Muscle of leg (tissue), 11 donors: Measurements from ENCODE around the gene ACVR1B. TPM values are rescaled to one million over a fixed set of nuclear protein-coding genes. Genes with fewer than 3 reads are reported as not detected.

Experiments
- DNase-seq: peaks from one replicate; pipeline ENCODE4 v3.0.0; 2013
- H3K27ac ChIP-seq: one replicate; pipeline ENCODE4 v1.5.1; 2013; ENCODE audit warnings: mild to moderate bottlenecking, low read length, control low read depth
- H3K27me3 ChIP-seq: one replicate; pipeline ENCODE4 v1.6.1; 2013; ENCODE audit warnings: low read length; ENCODE audit not compliant: control insufficient read depth, insufficient read depth
- H3K36me3 ChIP-seq: one replicate; pipeline ENCODE4 v1.6.1; 2013; ENCODE audit warnings: low read length; ENCODE audit not compliant: control insufficient read depth, insufficient read depth
- H3K4me1 ChIP-seq: one replicate; pipeline ENCODE4 v1.6.1; 2013; ENCODE audit warnings: low read length; ENCODE audit not compliant: control insufficient read depth, insufficient read depth
- H3K4me3 ChIP-seq: one replicate; pipeline ENCODE4 v1.5.1; 2013; ENCODE audit warnings: low read length, control low read depth
- H3K9me3 ChIP-seq: replicated peaks from 2 replicates; pipeline ENCODE4 v1.6.1; 2013; ENCODE audit warnings: low read depth, low read length; ENCODE audit not compliant: control insufficient read depth
- WGBS: methylation state at CpG from one replicate; pipeline ENCODE4 v1.1.5; 2013; ENCODE audit warnings: missing lambda C conversion rate; ENCODE audit not compliant: insufficient coverage; 5-methylcytosine and 5-hydroxymethylcytosine counted together
- polyA plus RNA-seq, 8 donors: library from polyadenylated mRNA; unstranded; fragments of 120-200 nt; gene quantifications; one replicate each; pipeline versions ENCODE4 v1.2.1 to v1.2.3, GENCODE V29; 2013; ENCODE audit warnings: inconsistent platforms in 1 of 8, low replicate concordance in 1 of 8; ENCODE audit not compliant: insufficient read length in 8 of 8, insufficient read depth in 1 of 8
- total RNA-seq: library from RNA; stranded (reverse); fragments of 120-200 nt; gene quantifications from one replicate; pipeline ENCODE4 v1.2.4, GENCODE V29; 2013

ACVR1B gene
- total and polyA plus RNA-seq, 9 donors, result 7.7 to 17.2 (median 15.3) TPM

DNA sequence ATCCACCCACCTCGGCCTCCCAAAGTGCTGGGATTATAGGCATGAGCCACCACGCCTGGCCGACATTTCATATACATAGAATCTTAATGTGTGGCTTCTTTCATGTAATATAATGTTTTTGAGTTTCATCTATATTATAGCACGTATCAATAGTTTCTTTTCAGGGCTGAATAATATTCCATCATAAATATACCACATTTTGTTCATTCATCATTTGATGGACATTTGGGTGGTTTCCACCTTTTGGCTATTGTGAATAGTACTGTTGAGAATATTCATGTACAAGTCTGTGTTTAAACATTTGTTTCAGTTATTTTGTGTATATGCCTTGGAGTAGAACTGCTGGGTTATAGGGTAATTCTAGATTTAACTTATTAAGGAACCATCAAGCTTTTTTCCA is 12.0 kb downstream of the ACVR1B start:
- Histone ChIP-seq H3K27ac (no peak overlapping the region), H3K27me3 (no peaks in the 10 kb centered on the region), H3K36me3 (peaks cover 14% of the 10 kb centered on the region), H3K4me1 (no peaks in the 10 kb centered on the region), H3K9me3 (no peaks in the 10 kb centered on the region), H3K4me3 (no peak overlapping the region)
- no CpG with 5 or more reads among the region's 4 CpGs for WGBS
- no peak for DNase-seq

DNA sequence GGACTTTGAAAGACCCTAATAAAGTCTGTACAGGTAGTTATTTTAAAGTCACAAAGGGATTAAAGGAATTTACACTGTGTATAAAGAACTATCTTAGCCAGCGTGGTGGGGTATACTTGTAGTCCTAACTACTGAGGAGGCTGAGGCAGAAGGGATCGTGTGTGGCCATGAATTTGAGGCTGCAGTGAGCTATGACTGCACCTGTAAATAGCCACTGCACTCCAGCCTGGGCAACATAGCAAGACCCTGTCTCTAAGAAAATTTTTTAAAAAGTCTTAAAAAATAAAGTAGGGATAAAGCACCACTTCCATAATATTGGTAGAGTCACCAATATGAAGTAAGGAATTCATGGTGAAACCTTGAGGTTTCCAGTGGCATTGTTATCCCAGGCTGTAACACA is 18.1 kb downstream of the ACVR1B start:
- no peaks in the 10 kb centered on the region for H3K9me3 ChIP-seq
- no CpG with 5 or more reads among the region's 2 CpGs for whole genome bisulfite sequencing
- H3K4me3 ChIP-seq, result no peak overlapping the region
- H3K27me3 ChIP-seq, result no peaks in the 10 kb centered on the region
- no peak for DNase-seq
- no peaks in the 10 kb centered on the region for H3K36me3 ChIP-seq
- peaks cover 17% of the 10 kb centered on the region for H3K4me1 ChIP-seq
- H3K27ac ChIP-seq, result no peak overlapping the region

DNA sequence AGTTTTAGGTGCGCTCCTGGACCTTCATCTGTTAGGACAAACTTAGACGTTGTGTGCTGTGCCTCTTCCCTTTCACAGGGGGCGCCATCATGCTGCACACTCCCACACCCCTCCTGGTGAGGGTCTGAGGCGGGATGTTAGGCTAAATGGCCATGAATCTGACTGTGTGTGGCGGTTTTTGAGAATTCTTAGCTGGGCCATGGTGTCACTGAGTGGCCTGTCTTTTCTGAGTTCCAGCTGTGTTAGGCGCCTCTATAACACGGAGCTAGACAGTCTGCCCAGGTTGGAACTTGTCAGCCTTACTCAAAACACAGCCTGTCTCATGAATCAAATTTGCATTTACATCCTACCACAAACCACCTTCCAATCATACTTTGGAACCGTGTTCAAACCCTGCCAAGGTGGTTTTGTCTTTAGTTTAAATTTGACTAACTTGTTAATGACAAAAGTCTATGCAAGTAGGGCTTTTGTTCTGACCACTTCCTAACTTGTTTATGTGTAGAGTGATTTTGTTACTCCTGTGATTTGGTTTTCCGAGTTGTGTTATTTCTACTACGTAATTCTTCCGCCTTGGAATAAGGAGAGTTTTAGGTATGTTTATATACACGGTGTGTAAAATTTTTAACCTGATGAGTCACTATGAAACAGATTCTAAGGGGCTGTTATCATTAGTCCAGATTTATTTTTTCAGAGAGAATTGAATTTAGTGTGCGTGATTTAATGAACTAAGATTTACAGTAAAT is 19.6 kb downstream of the ACVR1B start:
- Histone ChIP-seq H3K27me3 (no peaks in the 10 kb centered on the region), H3K9me3 (no peaks in the 10 kb centered on the region), H3K4me3 (no peak overlapping the region), H3K27ac (no peak overlapping the region), H3K36me3 (peaks cover 8% of the 10 kb centered on the region), H3K4me1 (peaks cover 18% of the 10 kb centered on the region)
- WGBS, result 55% methylated on average over 3 of the region's 13 CpGs
- no peak for DNase-seq

- Histone ChIP-seq H3K27ac (no peak overlapping the region), H3K9me3 (no peaks in the 10 kb centered on the region), H3K36me3 (peaks cover 16% of the 10 kb centered on the region), H3K4me3 (no peak overlapping the region), H3K27me3 (no peaks in the 10 kb centered on the region), H3K4me1 (peaks cover 18% of the 10 kb centered on the region)
- no CpG with 5 or more reads among the region's 4 CpGs for WGBS
- no peak for DNase-seq
These were observed 20.4 kb downstream of the ACVR1B start for GRCh38 chr12:51971679-51972421.

- peaks cover 18% of the 10 kb centered on the region for H3K4me1 ChIP-seq
- DNase-seq, result no peak
- H3K27ac ChIP-seq, result no peak overlapping the region
- WGBS, result no CpG with 5 or more reads among the region's 5 CpGs
- no peaks in the 10 kb centered on the region for H3K27me3 ChIP-seq
- peaks cover 18% of the 10 kb centered on the region for H3K36me3 ChIP-seq
- no peaks in the 10 kb centered on the region for H3K9me3 ChIP-seq
- H3K4me3 ChIP-seq, result no peak overlapping the region
These were observed 20.9 kb downstream of the ACVR1B start for GRCh38 chr12:51972422-51972812.

GRCh38 chr12:51972849-51973273 is 21.4 kb downstream of the ACVR1B start:
- peaks cover 20% of the 10 kb centered on the region for H3K36me3 ChIP-seq
- H3K4me1 ChIP-seq, result peaks cover 18% of the 10 kb centered on the region
- peak; percentile 49 for DNase-seq
- no peaks in the 10 kb centered on the region for H3K9me3 ChIP-seq
- WGBS, result 33% methylated on average over 1 of the region's 9 CpGs
- H3K27me3 ChIP-seq, result no peaks in the 10 kb centered on the region
- no peak overlapping the region for H3K4me3 ChIP-seq
- no peak overlapping the region for H3K27ac ChIP-seq

DNA sequence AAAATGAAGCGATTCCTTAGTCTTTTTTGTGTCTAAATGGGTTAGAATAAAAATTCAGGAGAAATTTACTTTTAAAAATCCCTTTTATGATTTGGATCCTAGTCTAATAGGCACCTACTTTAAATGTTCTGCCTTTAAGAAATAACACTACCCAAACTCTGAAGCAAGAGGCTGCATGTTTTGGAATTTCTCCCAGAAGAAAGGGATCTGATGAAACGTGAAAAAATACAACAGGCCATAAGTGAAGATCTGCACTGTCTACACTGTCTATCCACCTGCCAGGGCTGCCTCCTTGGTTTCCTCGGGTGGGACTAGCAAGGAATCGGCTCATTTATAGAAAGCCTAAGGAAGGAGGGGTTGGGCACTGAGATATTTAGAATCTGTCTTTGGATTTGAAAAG is 22.1 kb downstream of the ACVR1B start:
- DNase-seq, result peak; percentile 49
- no peak overlapping the region for H3K4me3 ChIP-seq
- WGBS, result no CpG with 5 or more reads among the region's 4 CpGs
- H3K4me1 ChIP-seq, result peaks cover 18% of the 10 kb centered on the region
- no peak overlapping the region for H3K27ac ChIP-seq
- H3K27me3 ChIP-seq, result no peaks in the 10 kb centered on the region
- H3K9me3 ChIP-seq, result no peaks in the 10 kb centered on the region
- peaks cover 23% of the 10 kb centered on the region for H3K36me3 ChIP-seq

DNA sequence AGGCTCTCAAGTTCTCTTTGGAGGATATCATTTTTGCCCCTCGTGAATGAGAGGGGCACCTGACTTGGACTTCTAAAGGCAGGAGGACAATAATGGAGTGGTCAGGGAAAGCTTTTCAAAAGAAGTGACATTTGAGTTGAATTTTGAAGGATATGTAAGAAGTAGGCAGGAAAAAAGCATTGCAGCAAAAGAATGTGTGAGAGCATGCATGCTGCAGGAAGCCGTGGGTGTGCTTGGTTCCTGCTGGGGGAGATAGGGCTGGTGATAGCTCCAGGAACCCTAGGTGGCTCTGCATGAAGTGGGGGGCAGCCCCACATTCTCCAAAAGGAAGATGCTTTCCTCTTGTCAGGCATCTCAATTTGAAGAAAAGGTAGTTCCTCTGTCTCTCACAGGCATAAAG is 23.1 kb downstream of the ACVR1B start:
- H3K4me1 ChIP-seq, result peaks cover 18% of the 10 kb centered on the region
- peaks cover 25% of the 10 kb centered on the region for H3K36me3 ChIP-seq

DNA sequence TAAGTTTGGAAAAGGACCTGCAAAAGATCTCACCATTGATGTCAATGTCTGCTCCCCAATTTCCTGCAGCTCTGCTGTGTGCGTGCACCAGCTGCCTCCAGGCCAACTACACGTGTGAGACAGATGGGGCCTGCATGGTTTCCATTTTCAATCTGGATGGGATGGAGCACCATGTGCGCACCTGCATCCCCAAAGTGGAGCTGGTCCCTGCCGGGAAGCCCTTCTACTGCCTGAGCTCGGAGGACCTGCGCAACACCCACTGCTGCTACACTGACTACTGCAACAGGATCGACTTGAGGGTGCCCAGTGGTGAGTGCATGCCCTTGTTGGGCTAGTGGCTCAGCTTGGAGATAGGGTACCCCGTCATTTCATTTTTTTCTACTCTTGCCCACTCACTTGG is 23.7 kb downstream of the ACVR1B start:
- Histone ChIP-seq H3K36me3 (peaks cover 27% of the 10 kb centered on the region), H3K9me3 (no peaks in the 10 kb centered on the region), H3K4me1 (peaks cover 18% of the 10 kb centered on the region), H3K27ac (no peak overlapping the region), H3K4me3 (no peak overlapping the region), H3K27me3 (no peaks in the 10 kb centered on the region)
- DNase-seq, result no peak
- 73% methylated on average over 6 of the region's 8 CpGs for WGBS

More for the DNA sequence above, 23.1 kb downstream of the ACVR1B start:
- WGBS, result 38% methylated on average over 2 of the region's 2 CpGs
- H3K4me3 ChIP-seq, result no peak overlapping the region
- H3K9me3 ChIP-seq, result no peaks in the 10 kb centered on the region
- H3K27me3 ChIP-seq, result no peaks in the 10 kb centered on the region
- H3K27ac ChIP-seq, result no peak overlapping the region
- no peak for DNase-seq

GRCh38 chr12:51976376-51977160 is 25.1 kb downstream of the ACVR1B start:
- Histone ChIP-seq H3K36me3 (peaks cover 37% of the 10 kb centered on the region), H3K4me3 (no peak overlapping the region), H3K4me1 (peaks cover 18% of the 10 kb centered on the region), H3K27ac (no peak overlapping the region), H3K27me3 (no peaks in the 10 kb centered on the region), H3K9me3 (no peaks in the 10 kb centered on the region)
- 94% methylated on average over 6 of the region's 10 CpGs for WGBS
- no peak for DNase-seq
